Ovary (tissue), 9 donors: Measurements from ENCODE around the gene CNNM2. TPM values are rescaled to one million over a fixed set of nuclear protein-coding genes. Genes with fewer than 3 reads are reported as not detected.

Source experiments
- DNase-seq, 5 donors: peaks; one replicate each; pipeline ENCODE4 v3.0.0-alpha.2; 2019 to 2020
- H3K27ac ChIP-seq, 2 donors: fragments of 200-600 bp; one replicate each; pipeline versions ENCODE4 v1.5.1 to v1.8.0; 2019 to 2022
- H3K27me3 ChIP-seq: fragments of 200-600 bp; one replicate; pipeline ENCODE4 v1.8.0; 2022
- H3K36me3 ChIP-seq: fragments of 200-600 bp; sonication (generic); one replicate; pipeline ENCODE4 v1.5.1; 2019
- H3K4me1 ChIP-seq: one replicate; pipeline ENCODE4 v1.8.1; 2013; ENCODE audit warnings: mild to moderate bottlenecking, moderate library complexity; ENCODE audit not compliant: insufficient read depth
- H3K4me3 ChIP-seq: fragments of 200-600 bp; sonication (generic); one replicate; pipeline ENCODE4 v1.5.1; 2017
- H3K9me3 ChIP-seq, 2 donors: fragments of 200-600 bp in 1 of 2; sonication (generic) in 1 of 2; one replicate each; pipeline versions ENCODE4 v1.5.1 to v1.8.1; 2013 to 2019; ENCODE audit warnings: mild to moderate bottlenecking in 1 of 2, moderate library complexity in 1 of 2
- CTCF ChIP-seq, 3 donors: fragments of 450-650 bp in 2 of 3; fragments of 200-600 bp in 1 of 3; IDR thresholded peaks; one replicate each; pipeline versions ENCODE4 v1.5.1 to v1.8.0; 2016 to 2022; ENCODE audit warnings: antibody characterized with exemption in 3 of 3, mild to moderate bottlenecking in 1 of 3
- EP300 ChIP-seq: sonication (generic); formaldehyde crosslinking; IDR thresholded peaks from one replicate; pipeline ENCODE4 v1.6.1; 2017; ENCODE audit warnings: antibody characterized with exemption
- POLR2A ChIP-seq: fragments of 450-650 bp; IDR thresholded peaks from one replicate; pipeline ENCODE4 v1.6.1; 2017; ENCODE audit warnings: antibody characterized with exemption, mild to moderate bottlenecking, moderate library complexity
- WGBS, 3 donors: extraction: QIAGEN DNeasy Blood & Tissue Kit in 1 of 3; methylation state at CpG; one replicate each; pipeline versions ENCODE4 v1.1.5 to v1.1.7; 2013 to 2017; 5-methylcytosine and 5-hydroxymethylcytosine counted together
- intact Hi-C, 4 donors: fragments of 100-400 bp; cut with DNase I; formaldehyde crosslinking; loops; one replicate each; pipeline versions ENCODE4 v1.11.0 to v1.15.1; 2022 to 2023
- polyA plus RNA-seq, 2 donors: library from polyadenylated mRNA; stranded (reverse); fragments of 200-250 nt in 1 of 2; fragments of 350-450 nt in 1 of 2; fragmentation: Illumina TruSeq in 1 of 2; extraction: RNeasy Lipid Tissue Mini Kit (QIAGEN cat#74804) in 1 of 2; gene quantifications; one replicate each; pipeline ENCODE4 v1.2.3, GENCODE V29; 2013 to 2014
- total RNA-seq, 7 donors: library from RNA; depleted of rRNA in 2 of 7; stranded (reverse); fragments of >200 nt in 2 of 7; fragmentation: NEBNext Ultra II Directional in 3 of 7; extraction: Animal tissue kit (Norgen Biotek cat#: 25700) in 3 of 7; gene quantifications; one replicate each; pipeline versions ENCODE4 v1.1.0 to v1.2.4, GENCODE V29; 2016 to 2023
- donor health status: DM: no; HTN: no; CAD: no; lungs with moderate emphysema.
- donor health status: DM: no; HTN: no; CAD: no.
- donor health status: Bipolar disorder and iron deficiency.
- donor health status: DM: yes; HTN: yes; CAD: no.
- donor health status: DM: no; HTN: no; CAD: no.
- donor health status: DM: yes; HTN: yes; CAD: no.

The CNNM2 gene
- total and polyA plus RNA-seq, 9 donors, result 5.4 to 15.0 (median 8.9) TPM

DNA sequence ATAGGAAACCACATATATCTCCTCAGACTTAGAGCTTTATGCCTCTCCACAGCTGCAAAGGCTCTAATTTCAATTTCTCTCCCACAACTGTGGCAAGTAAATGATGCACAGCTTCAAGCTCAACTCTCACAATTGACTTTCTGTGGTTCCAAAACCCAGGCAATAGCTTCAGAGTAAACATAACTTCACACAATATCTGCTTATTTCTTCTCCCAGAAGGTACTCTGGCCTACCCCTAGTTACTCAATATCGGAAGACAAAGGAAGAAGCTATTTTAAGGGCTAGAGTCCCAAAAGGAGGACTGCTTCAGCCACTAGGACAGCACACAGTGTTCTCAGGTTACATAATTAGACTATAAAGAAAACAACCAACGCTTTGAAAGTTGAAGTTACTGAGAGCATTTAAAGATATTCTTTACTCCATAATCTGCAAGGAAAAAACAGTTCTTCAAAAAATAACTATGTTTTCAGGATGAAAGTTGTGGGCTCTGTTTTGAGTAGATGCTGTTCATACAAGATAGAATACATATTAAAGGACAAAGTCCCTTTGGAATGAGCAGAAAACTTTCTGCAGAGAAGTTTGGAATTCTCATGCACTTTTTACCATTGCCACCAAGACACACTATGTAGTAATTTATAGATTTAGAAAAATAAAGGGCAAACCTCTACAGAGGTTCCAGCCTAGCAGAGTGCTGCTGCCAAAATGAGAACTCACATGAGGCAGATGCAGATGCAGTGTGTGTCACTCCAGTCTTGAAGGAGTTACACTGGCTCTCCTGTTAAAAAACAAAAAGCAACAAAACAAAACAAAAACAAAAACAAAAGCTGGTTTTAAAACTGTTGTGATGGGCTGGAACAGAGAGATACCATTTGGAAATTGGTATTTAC, 193.2 kb downstream of the CNNM2 start:
- Histone ChIP-seq H3K27ac (peak overlapping the region; percentile 35 to 45), H3K36me3 (no peaks in the 10 kb centered on the region), H3K9me3 (no peaks in the 10 kb centered on the region), H3K4me3 (no peak overlapping the region), H3K4me1 (peaks cover 3% of the 10 kb centered on the region), H3K27me3 (no peaks in the 10 kb centered on the region)
- DNase-seq, result no peak
- intact Hi-C loops, result no loop called here
- TF ChIP-seq POLR2A, result no peak
- peak in 1 of 3 donors; percentile 13 for TF ChIP-seq CTCF (IDR thresholded peaks at IDR 0.05)
- no peak for TF ChIP-seq EP300
- WGBS, 3 donors, result 3 to 4% (median 3%) methylated on average over 2 of the region's 2 CpGs

- no peaks in the 10 kb centered on the region for H3K27me3 ChIP-seq
- TF ChIP-seq CTCF (IDR thresholded peaks at IDR 0.05) (no peak), POLR2A (no peak)
- no peak overlapping the region for H3K4me3 ChIP-seq
- H3K36me3 ChIP-seq, result no peaks in the 10 kb centered on the region
- H3K9me3 ChIP-seq, result no peaks in the 10 kb centered on the region
- peaks cover 3% of the 10 kb centered on the region for H3K4me1 ChIP-seq
- intact Hi-C loops, result no loop called here
- 44 to 51% (median 51%) methylated on average over 4 of the region's 4 CpGs for WGBS, 3 donors
- no peak for DNase-seq
- peak overlapping the region; percentile 27 to 35 for H3K27ac ChIP-seq
These were observed 194.1 kb downstream of the CNNM2 start for GRCh38 chr10:103111918-103112877.

DNA sequence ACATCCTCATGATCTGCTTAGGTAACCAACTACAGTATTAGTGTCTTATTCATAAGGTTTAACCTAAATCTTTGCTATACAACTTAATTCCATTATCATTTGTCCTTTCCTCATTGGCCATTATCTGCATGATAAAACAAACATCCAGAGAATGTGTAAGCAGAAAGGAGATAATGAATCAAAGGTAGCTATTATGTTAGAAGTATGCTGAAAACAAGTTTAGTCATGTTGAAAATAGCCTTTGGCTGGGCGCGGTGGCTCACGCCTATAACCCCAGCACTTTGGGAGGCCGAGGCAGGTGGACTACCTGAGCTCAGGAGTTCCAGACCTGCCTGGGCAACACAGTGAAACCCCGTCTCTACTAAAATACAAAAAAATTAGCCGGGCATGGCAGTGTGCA, 196.8 kb downstream of the CNNM2 start:
- Histone ChIP-seq H3K4me3 (no peak overlapping the region), H3K27me3 (no peaks in the 10 kb centered on the region), H3K27ac (no peak overlapping the region), H3K36me3 (no peaks in the 10 kb centered on the region), H3K9me3 (no peaks in the 10 kb centered on the region), H3K4me1 (peaks cover 3% of the 10 kb centered on the region)
- intact Hi-C loops, result no loop called here
- 96 to 97% (median 96%) methylated on average over 6 of the region's 6 CpGs for WGBS, 3 donors
- TF ChIP-seq POLR2A, result no peak
- no peak for TF ChIP-seq EP300
- TF ChIP-seq CTCF (IDR thresholded peaks at IDR 0.05), result no peak
- no peak for DNase-seq

GRCh38 chr10:103117247-103117646, 199.2 kb downstream of the CNNM2 start:
- no peak overlapping the region for H3K27ac ChIP-seq
- intact Hi-C loops, result no loop called here
- no peaks in the 10 kb centered on the region for H3K36me3 ChIP-seq
- 48 to 71% (median 69%) methylated on average over 2 of the region's 2 CpGs for WGBS, 3 donors
- H3K9me3 ChIP-seq, result no peaks in the 10 kb centered on the region
- DNase-seq, result no peak
- TF ChIP-seq CTCF (IDR thresholded peaks at IDR 0.05) (no peak), EP300 (no peak), POLR2A (no peak)
- no peaks in the 10 kb centered on the region for H3K4me1 ChIP-seq
- no peaks in the 10 kb centered on the region for H3K27me3 ChIP-seq
- H3K4me3 ChIP-seq, result no peak overlapping the region
